Forelimb muscle (tissue), 1 donor: ENCODE results near the gene USH2A. TPM values are rescaled to one million over a fixed set of nuclear protein-coding genes. Genes with fewer than 3 reads are reported as not detected.

Experiments used
- DNase-seq: peaks from one replicate; pipeline ENCODE4 v3.0.0-alpha.2; 2013; ENCODE audit warnings: low read depth
- polyA plus RNA-seq: library from polyadenylated mRNA; unstranded; fragments of 120-200 nt; gene quantifications from one replicate; pipeline ENCODE4 v1.2.1, GENCODE V29; 2013; ENCODE audit not compliant: insufficient read length

Gene USH2A
- polyA plus RNA-seq, 1 donor = 0.05 TPM

- DNase-seq = no peak
These were observed 823.7 kb downstream of the USH2A start for GRCh38 chr1:215599418-215600074.

- no peak for DNase-seq
These were observed 825.3 kb downstream of the USH2A start for GRCh38 chr1:215597961-215598360.

GRCh38 chr1:215595231-215595630, 828.0 kb downstream of the USH2A start:
- no peak for DNase-seq

GRCh38 chr1:215594640-215595039, 828.6 kb downstream of the USH2A start:
- no peak for DNase-seq

GRCh38 chr1:215590779-215591491, 832.3 kb downstream of the USH2A start:
- DNase-seq = no peak

- DNase-seq = no peak
These were observed 833.4 kb downstream of the USH2A start for GRCh38 chr1:215589650-215590435.

GRCh38 chr1:215584389-215584788, 838.9 kb downstream of the USH2A start:
- no peak for DNase-seq

- DNase-seq = no peak
These were observed 840.0 kb downstream of the USH2A start for GRCh38 chr1:215583185-215583749.

GRCh38 chr1:215581896-215582295, 841.4 kb downstream of the USH2A start:
- DNase-seq = no peak
